ENCODE data around the gene LRRC15. TPM values are rescaled to one million over a fixed set of nuclear protein-coding genes. Genes with fewer than 3 reads are reported as not detected.

The LRRC15 gene
- total and polyA plus RNA-seq, 2 experiments from 2014 or later, result 0.05 to 0.14 TPM

GRCh38 chr3:194340757-194341400, 28.7 kb downstream of the LRRC15 start (continued):
- TF ChIP-seq ZNF462 (CRISPR knock-in tag; IDR thresholded peaks at IDR 0.05), result no peak
- no peak for TF ChIP-seq EZH2 (IDR thresholded peaks at IDR 0.05; ENCODE audit: low read depth, unreplicated experiment)
- TF ChIP-seq EZH2phosphoT487 (IDR thresholded peaks at IDR 0.05; ENCODE audit: unreplicated experiment), result no peak
- no peak for TF ChIP-seq POLR2AphosphoS5 (IDR thresholded peaks at IDR 0.05; ENCODE audit: low read depth)
- TF ChIP-seq CREB1 (CRISPR knock-in tag; IDR thresholded peaks at IDR 0.05; ENCODE audit: low read depth), result no peak

GRCh38 chr3:194339840-194340239, 29.7 kb downstream of the LRRC15 start:
- peak; percentile 43 for DNase-seq (ENCODE audit: low spot score)
- Mint-ChIP-seq H3K36me3 (ENCODE audit: low read depth) (no peaks in the 10 kb centered on the region), H3K9me3 (no peaks in the 10 kb centered on the region), H3K4me3 (peak overlapping the region; percentile 8; the same call in 1 of the 3 replicates), H3K4me1 (peaks cover 23% of the 10 kb centered on the region), H3K27ac (peak overlapping the region; percentile 10; the same call in 1 of the 2 replicates), H3K27me3 (ENCODE audit: insufficient read depth, low read depth, poor library complexity) (peaks cover 30% of the 10 kb centered on the region)
- H3K4me1 ChIP-seq (ENCODE audit: insufficient read depth), result peaks cover 19% of the 10 kb centered on the region
- no peaks in the 10 kb centered on the region for H3F3A ChIP-seq (replicated peaks; ENCODE audit: low read depth)
- no peaks in the 10 kb centered on the region for H3K79me2 ChIP-seq (replicated peaks; ENCODE audit: insufficient read depth)
- H3K4me3 ChIP-seq, result no peak overlapping the region
- peak; percentile 6; the same call in 1 of the 3 replicates for ATAC-seq
- H3K4me2 ChIP-seq, result peak overlapping the region; percentile 20
- no peak for TF ChIP-seq POLR2AphosphoS5 (IDR thresholded peaks at IDR 0.05; ENCODE audit: low read depth)
- no peak overlapping the region for H2AFZ ChIP-seq
- no peaks in the 10 kb centered on the region for H3K9me2 ChIP-seq (ENCODE audit: insufficient read depth)
- no peaks in the 10 kb centered on the region for H3K36me3 ChIP-seq (ENCODE audit: insufficient read depth)
- peaks cover 12% of the 10 kb centered on the region; the same call in 1 of the 2 replicates for H3K27me3 ChIP-seq (ENCODE audit: insufficient read depth)
- no peaks in the 10 kb centered on the region for H4K20me1 ChIP-seq (replicated peaks; ENCODE audit: insufficient read depth)
- H3K27ac ChIP-seq (ENCODE audit: low read depth), result no peak overlapping the region
